HL-60 (cell line): ENCODE results near the gene PTBP2.
"Not testable (repeated sequence)": the region's sequence is repeated elsewhere in the genome, so short reads cannot be mapped to it uniquely, and the experiment has no call there.

Source experiments
- DNase-seq, 2 experiments: peaks; one replicate each; pipeline ENCODE4 v3.0.0-alpha.2; 2010 to 2020; ENCODE audit warnings: low read depth in 1 of 2, low spot score in 1 of 2
- H3K27ac ChIP-seq: fragments of 250-450 bp; sonication (Bioruptor Pico); replicated peaks from 2 replicates; pipeline ENCODE4 v1.5.1; 2020; ENCODE audit warnings: mild to moderate bottlenecking, moderate library complexity
- H3K27me3 ChIP-seq: fragments of 250-450 bp; sonication (Bioruptor Pico); 2 replicates; pipeline ENCODE4 v1.5.1; 2021; ENCODE audit warnings: mild to moderate bottlenecking, moderate library complexity; ENCODE audit not compliant: insufficient read depth, poor library complexity, severe bottlenecking
- H3K4me3 ChIP-seq: replicated peaks from 2 replicates; pipeline ENCODE4 v1.5.1; 2011; ENCODE audit warnings: mild to moderate bottlenecking, control low read depth, low read length; ENCODE audit not compliant: insufficient read depth
- GABPA ChIP-seq: IDR thresholded peaks from 2 replicates; pipeline ENCODE4 v1.6.1; 2012; ENCODE audit warnings: low read depth
- POLR2AphosphoS5 ChIP-seq: IDR thresholded peaks from 2 replicates; pipeline ENCODE4 v1.6.1; 2012; ENCODE audit warnings: low read depth
- SPI1 ChIP-seq: IDR thresholded peaks from 2 replicates; pipeline ENCODE4 v1.6.1; 2012; ENCODE audit warnings: low read depth, mild to moderate bottlenecking, borderline replicate concordance
- TF ChIP-seq, protein P1 (sequence below): IDR thresholded peaks from one replicate; pipeline ENCODE4 v1.5.1; 2011; ENCODE audit warnings: low read length, control low read depth, inconsistent platforms; ENCODE audit not compliant: insufficient read depth
- TF ChIP-seq, protein P2 (sequence below): IDR thresholded peaks from 2 replicates; pipeline ENCODE4 v1.6.1; 2012; ENCODE audit warnings: low read depth; ENCODE audit not compliant: insufficient replicate concordance

The PTBP2 gene

DNA sequence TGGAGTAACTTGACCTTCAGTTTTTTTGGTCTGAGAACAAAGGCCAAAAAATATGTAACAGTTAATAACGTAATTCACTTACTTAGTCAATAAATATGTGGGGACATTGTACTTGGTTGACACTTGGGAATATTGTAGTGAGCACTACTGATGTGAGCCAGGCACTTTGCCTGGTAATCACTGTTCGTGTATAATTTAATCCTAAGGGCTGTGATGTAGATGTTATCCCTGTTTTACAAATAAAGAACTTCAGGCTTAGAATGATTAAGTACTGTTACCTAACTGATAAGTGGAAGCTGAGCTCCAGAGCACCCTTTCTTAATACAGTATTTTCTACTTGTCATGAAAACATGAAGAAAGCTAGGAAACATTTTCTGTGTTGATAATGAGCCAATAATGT is 28.0 kb downstream of the PTBP2 start:
- DNase-seq: no peak
- no peak overlapping the region for H3K4me3 ChIP-seq
- no peak overlapping the region for H3K27ac ChIP-seq
- H3K27me3 ChIP-seq: no peaks in the 10 kb centered on the region
- no peak for TF ChIP-seq GABPA
- TF ChIP-seq, protein P1, sequence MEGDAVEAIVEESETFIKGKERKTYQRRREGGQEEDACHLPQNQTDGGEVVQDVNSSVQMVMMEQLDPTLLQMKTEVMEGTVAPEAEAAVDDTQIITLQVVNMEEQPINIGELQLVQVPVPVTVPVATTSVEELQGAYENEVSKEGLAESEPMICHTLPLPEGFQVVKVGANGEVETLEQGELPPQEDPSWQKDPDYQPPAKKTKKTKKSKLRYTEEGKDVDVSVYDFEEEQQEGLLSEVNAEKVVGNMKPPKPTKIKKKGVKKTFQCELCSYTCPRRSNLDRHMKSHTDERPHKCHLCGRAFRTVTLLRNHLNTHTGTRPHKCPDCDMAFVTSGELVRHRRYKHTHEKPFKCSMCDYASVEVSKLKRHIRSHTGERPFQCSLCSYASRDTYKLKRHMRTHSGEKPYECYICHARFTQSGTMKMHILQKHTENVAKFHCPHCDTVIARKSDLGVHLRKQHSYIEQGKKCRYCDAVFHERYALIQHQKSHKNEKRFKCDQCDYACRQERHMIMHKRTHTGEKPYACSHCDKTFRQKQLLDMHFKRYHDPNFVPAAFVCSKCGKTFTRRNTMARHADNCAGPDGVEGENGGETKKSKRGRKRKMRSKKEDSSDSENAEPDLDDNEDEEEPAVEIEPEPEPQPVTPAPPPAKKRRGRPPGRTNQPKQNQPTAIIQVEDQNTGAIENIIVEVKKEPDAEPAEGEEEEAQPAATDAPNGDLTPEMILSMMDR: no peak
- TF ChIP-seq, protein P2, sequence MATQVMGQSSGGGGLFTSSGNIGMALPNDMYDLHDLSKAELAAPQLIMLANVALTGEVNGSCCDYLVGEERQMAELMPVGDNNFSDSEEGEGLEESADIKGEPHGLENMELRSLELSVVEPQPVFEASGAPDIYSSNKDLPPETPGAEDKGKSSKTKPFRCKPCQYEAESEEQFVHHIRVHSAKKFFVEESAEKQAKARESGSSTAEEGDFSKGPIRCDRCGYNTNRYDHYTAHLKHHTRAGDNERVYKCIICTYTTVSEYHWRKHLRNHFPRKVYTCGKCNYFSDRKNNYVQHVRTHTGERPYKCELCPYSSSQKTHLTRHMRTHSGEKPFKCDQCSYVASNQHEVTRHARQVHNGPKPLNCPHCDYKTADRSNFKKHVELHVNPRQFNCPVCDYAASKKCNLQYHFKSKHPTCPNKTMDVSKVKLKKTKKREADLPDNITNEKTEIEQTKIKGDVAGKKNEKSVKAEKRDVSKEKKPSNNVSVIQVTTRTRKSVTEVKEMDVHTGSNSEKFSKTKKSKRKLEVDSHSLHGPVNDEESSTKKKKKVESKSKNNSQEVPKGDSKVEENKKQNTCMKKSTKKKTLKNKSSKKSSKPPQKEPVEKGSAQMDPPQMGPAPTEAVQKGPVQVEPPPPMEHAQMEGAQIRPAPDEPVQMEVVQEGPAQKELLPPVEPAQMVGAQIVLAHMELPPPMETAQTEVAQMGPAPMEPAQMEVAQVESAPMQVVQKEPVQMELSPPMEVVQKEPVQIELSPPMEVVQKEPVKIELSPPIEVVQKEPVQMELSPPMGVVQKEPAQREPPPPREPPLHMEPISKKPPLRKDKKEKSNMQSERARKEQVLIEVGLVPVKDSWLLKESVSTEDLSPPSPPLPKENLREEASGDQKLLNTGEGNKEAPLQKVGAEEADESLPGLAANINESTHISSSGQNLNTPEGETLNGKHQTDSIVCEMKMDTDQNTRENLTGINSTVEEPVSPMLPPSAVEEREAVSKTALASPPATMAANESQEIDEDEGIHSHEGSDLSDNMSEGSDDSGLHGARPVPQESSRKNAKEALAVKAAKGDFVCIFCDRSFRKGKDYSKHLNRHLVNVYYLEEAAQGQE: no peak
- no peak for TF ChIP-seq SPI1
- TF ChIP-seq POLR2AphosphoS5: no peak

DNA sequence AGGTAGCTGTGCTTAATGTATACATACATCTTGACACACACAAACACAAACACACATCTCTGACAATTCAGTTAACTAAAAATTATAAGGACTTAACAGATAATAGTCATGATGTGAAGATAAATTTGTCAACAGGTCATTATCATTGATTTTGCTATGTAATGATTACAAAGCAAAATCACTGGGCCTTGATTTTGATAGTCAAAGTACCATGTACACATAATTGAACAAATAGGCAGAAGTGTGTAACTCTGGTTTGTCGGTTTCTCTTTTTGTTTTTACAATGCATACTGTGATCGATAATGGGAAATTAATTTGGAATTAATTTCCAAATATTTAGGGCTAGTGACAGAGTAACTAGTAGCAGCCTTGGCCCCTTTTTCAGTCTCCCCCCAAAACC is 30.8 kb downstream of the PTBP2 start:
- TF ChIP-seq SPI1 (no peak), GABPA (no peak), POLR2AphosphoS5 (no peak)
- TF ChIP-seq, protein P1: no peak
- TF ChIP-seq, protein P2: no peak

DNA sequence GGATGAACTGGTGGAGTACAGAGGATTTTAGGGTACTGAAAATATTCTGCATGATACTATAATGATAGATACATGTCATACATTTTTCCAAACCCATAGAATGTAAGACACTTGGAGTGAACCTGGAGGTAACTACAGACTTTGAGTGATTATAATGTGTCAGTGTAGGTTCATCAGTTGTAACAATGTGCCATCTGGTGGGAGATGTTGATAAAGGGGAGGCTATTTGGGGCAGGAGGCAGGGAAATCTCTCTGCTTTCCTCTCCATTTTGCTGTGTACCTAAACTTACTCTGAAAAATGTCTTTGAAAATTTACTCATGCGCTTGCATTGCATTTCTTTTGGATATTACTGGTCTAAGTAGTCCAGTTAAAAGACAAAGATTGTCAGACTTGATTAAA is 35.2 kb downstream of the PTBP2 start:
- no peak for DNase-seq
- Histone ChIP-seq H3K27ac (no peak overlapping the region), H3K27me3 (no peaks in the 10 kb centered on the region), H3K4me3 (no peak overlapping the region)
- TF ChIP-seq, protein P1: no peak
- TF ChIP-seq GABPA (no peak), SPI1 (no peak), POLR2AphosphoS5 (no peak)
- TF ChIP-seq, protein P2: no peak

More for the DNA sequence above, 30.8 kb downstream of the PTBP2 start:
- no peak for DNase-seq
- Histone ChIP-seq H3K27me3 (no peaks in the 10 kb centered on the region), H3K4me3 (no peak overlapping the region), H3K27ac (no peak overlapping the region)

DNA sequence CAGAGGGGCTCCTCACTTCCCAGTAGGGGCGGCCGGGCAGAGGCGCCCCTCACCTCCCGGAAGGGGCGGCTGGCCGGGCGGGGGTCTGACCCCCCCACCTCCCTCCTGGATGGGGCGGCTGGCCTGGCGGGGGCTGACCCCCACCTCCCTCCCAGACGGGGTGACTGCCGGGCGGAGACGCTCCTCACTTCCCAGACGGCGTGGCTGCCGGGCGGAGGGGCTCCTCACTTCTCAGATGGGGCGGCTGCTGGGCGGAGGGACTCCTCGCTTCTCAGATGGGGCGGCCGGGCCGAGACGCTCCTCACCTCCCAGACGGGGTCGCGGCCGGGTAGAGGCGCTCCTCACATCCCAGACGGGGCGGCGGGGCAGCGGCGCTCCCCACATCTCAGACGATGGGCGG is 41.0 kb downstream of the PTBP2 start:
- H3K27me3 ChIP-seq, H3K4me3 ChIP-seq, H3K27ac ChIP-seq, DNase-seq: not testable (repeated sequence)
